ENCODE data around the gene HMOX2. TPM values are rescaled to one million over a fixed set of nuclear protein-coding genes. Genes with fewer than 3 reads are reported as not detected.

HMOX2 gene
- total and polyA plus RNA-seq, 2 of the 13 experiments (the other 11 are each of a cell fraction or from before 2014, with no cell fraction given) = 60.3 to 70.4 TPM

GRCh38 chr16:4461250-4462085 lies 14.7 kb upstream of the HMOX2 start (continued):
- 0 out of 2 replicates have a peak, but pooled peaks have one; percentile 32 for TF ChIP-seq ZNF275 (CRISPR knock-in tag; IDR thresholded peaks at IDR 0.05; ENCODE audit: borderline replicate concordance)
- peak; percentile 80; the same call in 1 of the 2 replicates for TF ChIP-seq SOX13 (IDR thresholded peaks at IDR 0.05)
- TF ChIP-seq SOX13 (CRISPR knock-in tag; conservative IDR thresholded peaks at IDR 0.05 in 1 of 2, IDR thresholded peaks at IDR 0.05 in 1 of 2) = peak in 1 of 2 experiments; percentile 97; a peak in 2 of 4 replicates
- TF ChIP-seq ATF1 (CRISPR knock-in tag; IDR thresholded peaks at IDR 0.05) = no peak
- TF ChIP-seq ZFP41 (CRISPR knock-in tag; IDR thresholded peaks at IDR 0.05; ENCODE audit: borderline replicate concordance) = no peak
- peak; percentile 33 for TF ChIP-seq FOSL2 (CRISPR knock-in tag; IDR thresholded peaks at IDR 0.05)
- TF ChIP-seq CBX5 (CRISPR knock-in tag; IDR thresholded peaks at IDR 0.05; ENCODE audit: borderline replicate concordance) = peak; percentile 75; the same call in 1 of the 2 replicates
- no peak for TF ChIP-seq ZNF143 (CRISPR knock-in tag; IDR thresholded peaks at IDR 0.05)
- TF ChIP-seq ZSCAN9 (CRISPR knock-in tag; IDR thresholded peaks at IDR 0.05; ENCODE audit: borderline replicate concordance) = peak; percentile 70
- TF ChIP-seq RXRA (CRISPR knock-in tag; IDR thresholded peaks at IDR 0.05) = peak; percentile 100
- TF ChIP-seq PHF21A (CRISPR knock-in tag; IDR thresholded peaks at IDR 0.05) = peak; percentile 95
- no peak for TF ChIP-seq RERE (CRISPR knock-in tag; IDR thresholded peaks at IDR 0.05; ENCODE audit: low read depth)
- TF ChIP-seq ZKSCAN1 (IDR thresholded peaks at IDR 0.05; ENCODE audit: low read length) = no peak
- no peak for TF ChIP-seq IRF1 (CRISPR knock-in tag; IDR thresholded peaks at IDR 0.05; ENCODE audit: low read depth)
- TF ChIP-seq TBP (CRISPR knock-in tag; IDR thresholded peaks at IDR 0.05) = no peak
- TF ChIP-seq KDM2A (CRISPR knock-in tag; IDR thresholded peaks at IDR 0.05; ENCODE audit: borderline replicate concordance, low read depth) = peak; percentile 84
- TF ChIP-seq ZNF710 (CRISPR knock-in tag; IDR thresholded peaks at IDR 0.05; ENCODE audit: borderline replicate concordance) = peak; percentile 88
- peak; percentile 80 for TF ChIP-seq AGO1 (IDR thresholded peaks at IDR 0.05; ENCODE audit: low read depth, low read length, poor library complexity, severe bottlenecking)
- peak; percentile 67; the same call in 1 of the 2 replicates for TF ChIP-seq ZNF709 (CRISPR knock-in tag; IDR thresholded peaks at IDR 0.05)
- no peak for TF ChIP-seq FLYWCH1 (CRISPR knock-in tag; IDR thresholded peaks at IDR 0.05)
